HG03558 (cell line): ENCODE measurements around the gene ZACN.

Experiments
- ATAC-seq: cut with Tn5 transposase; IDR thresholded peaks from one replicate; pipeline ENCODE4 v1.9.1; 2021; ENCODE audit warnings: moderate number of reproducible peaks; ENCODE audit not compliant: unreplicated experiment; ENCODE audit errors: extremely low read depth

Gene ZACN

DNA sequence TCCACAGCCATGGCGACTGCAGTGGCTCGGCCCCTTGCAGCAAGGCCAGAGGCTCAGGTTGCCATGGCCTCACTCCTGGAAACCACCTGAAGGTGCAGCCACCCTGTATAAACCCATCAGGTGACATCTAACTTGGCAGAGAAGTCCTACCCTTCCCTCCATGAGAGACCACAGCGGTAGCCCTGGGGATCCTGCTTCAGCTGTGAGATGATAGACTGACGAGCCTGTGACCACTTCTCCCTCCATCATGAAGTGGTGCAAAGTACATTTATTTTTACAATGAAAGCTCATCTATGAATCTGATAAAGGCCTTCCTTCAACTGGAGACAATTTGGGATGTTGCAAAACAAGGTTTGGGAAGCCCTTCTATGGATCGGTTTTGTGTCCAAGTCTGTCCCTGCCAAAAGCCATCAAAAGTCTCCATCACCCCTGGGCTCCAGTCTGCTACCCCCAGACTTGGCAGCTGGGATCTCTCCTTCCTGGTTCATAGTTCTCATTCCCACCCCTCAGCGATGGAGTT is 1.8 kb downstream of the ZACN start:
- ATAC-seq, result no peak

DNA sequence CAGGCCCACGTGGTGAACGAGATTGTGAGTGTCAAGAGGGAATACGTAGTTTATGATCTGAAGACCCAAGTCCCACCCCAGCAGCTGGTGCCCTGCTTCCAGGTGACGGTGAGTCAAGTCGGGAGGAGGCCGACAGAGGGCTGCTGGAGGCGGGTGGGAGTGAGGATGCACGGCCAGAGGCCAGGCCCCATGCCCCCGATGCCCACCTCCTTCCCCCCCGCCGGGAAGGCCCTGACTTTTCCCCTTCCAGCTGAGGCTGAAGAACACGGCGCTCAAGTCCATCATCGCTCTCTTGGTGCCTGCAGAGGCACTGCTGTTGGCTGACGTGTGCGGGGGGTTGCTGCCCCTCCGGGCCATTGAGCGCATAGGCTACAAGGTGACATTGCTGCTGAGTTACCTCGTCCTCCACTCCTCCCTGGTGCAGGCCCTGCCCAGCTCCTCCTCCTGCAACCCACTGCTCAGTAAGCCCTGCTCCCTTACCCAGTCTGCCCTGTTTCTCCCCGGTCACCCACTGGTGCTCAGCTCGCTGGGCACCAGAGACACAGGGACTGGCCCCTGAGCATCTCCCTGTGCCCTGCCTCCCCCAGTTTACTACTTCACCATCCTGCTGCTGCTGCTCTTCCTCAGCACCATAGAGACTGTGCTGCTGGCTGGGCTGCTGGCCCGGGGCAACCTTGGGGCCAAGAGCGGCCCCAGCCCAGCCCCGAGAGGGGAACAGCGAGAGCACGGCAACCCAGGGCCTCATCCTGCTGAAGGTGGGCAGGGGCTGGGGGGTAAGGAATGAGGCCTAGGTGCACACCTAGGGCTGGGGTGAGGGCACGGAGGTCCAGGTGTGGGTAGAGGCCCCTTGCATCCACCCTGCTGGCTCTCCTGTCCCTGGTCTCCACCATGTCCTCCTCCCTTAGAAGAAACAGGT is 2.6 kb downstream of the ZACN start:
- no peak for ATAC-seq

DNA sequence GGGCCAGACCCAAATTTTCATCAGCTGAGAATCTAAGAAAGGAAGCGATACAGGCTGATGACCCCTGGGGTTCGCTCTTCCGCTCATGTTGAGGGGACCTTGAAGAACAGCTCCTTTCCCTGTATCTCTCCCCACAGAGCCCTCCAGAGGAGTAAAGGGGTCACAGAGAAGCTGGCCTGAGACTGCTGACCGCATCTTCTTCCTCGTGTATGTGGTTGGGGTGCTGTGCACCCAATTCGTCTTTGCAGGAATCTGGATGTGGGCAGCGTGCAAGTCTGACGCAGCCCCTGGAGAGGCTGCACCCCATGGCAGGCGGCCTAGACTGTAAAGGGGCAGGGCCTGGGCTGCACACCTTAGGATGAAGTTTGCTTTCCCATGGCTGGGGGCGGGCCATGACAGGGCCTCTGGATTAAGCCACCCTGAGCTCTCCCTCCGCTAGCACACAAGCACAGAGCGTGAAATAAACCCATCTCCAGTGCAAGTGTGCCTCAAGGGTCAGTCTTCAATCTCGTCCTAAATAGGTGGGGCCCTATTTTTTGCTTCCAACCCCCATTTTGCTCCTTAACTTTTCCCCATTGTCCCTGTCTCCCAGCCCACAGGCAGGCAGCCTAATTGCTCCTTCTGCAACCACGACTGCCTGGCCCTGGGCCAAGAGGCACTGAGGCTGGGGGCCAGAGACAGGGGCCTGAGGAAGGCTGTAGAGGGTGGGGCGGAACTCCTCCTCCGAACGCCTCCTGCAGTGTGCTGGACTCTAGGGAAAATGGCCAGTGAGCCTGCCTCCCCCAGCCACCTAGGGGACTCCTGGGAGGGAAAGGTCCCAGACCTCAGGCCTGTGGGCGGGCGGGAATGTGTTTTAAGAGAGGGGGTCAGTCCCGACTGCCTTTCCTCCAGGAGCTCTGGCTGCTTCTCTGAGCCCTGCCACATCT is 3.6 kb downstream of the ZACN start:
- no peak for ATAC-seq

DNA sequence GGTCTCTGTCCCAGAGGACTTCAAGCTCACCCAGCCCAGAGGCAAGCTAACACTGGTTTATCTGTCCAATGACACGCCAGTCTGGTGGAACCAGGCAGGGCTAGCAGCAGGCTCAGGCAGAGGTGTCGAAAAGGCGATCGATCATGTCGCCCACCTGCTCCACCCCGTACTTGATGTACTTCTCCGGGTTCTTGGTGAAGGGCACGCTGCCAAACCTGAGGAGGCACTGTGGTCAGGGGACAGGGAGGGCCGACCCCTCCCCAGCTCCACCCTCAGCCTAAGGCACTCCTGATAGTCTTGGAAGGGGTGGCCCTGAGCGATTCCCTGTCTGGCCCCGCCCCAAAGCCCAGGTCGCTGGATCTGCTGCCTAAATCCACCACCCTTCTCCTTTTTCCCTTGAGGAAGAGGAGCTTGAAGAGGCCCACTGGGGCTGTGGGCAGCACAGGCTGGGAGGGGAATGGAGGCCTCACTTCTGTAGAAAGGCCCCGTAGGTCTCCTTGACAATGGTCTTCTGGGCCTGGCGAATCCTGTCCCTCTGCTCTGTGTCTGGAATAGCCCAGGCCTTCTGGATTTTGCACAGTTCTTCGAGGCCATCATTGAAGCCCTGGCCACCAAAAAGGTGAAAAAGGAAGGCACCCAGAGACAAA is 4.7 kb downstream of the ZACN start:
- no peak for ATAC-seq

DNA sequence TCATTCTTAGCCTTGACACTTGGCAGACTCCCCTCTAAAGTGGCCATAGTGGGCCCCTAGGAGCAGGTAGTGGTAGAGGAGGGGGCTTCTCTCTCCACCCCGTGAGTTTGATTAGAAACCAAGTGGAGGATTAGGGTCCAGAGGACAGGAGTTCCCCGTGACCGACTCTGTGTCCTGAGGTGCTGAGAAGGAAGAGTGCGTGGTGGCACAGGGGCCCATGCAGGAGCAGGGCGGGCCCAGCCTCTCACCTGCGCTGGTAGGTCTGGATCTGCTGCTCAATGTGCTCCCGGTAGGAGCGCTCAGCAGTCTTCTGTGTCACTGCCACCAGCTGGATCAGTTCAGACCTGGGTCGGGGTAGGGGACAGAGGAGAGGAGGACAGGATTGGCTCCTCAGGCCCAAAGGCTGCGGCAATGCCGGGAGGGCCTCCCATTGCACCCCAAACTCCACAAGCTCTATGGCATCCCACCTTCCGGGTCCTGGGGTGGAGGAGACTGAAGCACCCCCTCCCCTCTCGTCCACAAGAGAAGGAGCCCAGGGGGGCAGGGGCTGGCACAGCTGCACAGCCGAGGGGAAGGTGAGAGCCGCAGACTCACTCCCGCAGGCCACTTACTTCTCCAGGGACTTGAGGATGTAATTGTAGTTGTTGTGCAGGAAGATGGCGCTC is 6.2 kb downstream of the ZACN start:
- ATAC-seq, result no peak

DNA sequence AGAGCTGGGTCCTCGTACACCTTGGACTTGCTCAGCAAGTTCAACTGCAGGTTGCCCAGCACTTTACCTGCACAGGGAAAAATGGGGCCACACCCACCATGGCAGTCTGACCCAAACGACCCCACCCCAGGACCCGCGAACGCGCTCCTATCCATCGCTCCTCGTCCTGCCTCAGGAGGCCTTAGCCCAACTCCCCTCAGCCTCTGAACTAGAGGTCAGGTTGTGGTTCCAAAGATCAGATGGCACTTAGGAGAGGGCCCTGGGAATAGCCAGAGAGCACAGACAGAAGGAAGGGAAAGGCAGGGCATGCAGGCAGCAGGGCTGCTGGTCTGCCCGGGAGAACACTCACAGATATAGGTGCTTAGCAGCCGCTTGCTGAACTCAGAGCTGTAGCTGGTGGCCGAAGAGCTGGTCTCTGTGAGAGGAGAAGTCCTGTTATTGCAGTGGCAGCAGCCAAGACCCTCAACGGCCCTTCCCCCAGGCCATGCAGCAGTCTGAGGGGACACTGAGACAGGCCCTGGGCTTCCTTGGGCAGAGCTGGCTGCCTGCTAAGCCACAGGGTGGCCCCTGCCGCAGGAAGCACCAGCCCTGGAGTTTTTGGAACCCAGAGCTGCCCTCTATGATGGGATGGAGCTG is 6.9 kb downstream of the ZACN start:
- ATAC-seq, result no peak

DNA sequence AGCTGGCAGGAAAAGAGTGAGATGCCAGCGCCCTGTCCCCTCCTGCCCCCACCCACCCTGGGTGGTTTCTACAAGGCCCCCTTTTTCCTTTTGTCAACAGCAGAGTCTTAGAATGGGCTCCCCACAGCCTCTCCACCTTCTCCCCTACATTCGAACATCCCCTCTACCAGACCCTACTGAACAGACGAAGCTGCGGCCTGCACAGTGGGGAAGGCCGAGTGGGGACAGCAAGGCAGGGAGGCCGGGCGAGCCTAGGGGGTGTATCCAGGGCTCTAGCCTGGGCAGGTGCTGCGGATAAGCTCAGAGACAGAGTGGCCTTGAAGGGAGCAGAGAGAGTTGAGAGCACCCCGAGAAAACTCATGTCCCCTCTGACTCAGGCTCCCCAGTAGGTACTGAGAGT is 7.4 kb downstream of the ZACN start:
- no peak for ATAC-seq

DNA sequence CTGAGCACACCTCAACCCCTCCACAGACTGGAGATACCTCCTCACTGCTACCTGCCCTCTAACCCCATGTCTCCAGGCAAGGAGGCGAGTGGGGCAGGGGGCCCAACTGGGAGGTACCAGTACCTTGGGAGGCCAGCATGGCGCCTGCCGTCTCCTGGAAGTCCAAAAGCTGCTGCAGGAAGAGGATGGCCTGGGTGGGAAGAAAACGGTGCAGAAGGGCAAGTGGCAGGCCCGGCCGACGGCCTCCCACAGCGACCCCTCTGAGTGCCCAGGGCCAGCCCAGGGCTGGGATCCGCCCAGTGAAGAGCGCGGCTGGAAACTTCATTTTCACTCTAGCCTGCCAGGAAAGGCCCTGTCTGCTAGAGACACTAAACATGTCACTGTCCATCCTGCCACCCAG is 8.5 kb downstream of the ZACN start:
- ATAC-seq, result no peak

DNA sequence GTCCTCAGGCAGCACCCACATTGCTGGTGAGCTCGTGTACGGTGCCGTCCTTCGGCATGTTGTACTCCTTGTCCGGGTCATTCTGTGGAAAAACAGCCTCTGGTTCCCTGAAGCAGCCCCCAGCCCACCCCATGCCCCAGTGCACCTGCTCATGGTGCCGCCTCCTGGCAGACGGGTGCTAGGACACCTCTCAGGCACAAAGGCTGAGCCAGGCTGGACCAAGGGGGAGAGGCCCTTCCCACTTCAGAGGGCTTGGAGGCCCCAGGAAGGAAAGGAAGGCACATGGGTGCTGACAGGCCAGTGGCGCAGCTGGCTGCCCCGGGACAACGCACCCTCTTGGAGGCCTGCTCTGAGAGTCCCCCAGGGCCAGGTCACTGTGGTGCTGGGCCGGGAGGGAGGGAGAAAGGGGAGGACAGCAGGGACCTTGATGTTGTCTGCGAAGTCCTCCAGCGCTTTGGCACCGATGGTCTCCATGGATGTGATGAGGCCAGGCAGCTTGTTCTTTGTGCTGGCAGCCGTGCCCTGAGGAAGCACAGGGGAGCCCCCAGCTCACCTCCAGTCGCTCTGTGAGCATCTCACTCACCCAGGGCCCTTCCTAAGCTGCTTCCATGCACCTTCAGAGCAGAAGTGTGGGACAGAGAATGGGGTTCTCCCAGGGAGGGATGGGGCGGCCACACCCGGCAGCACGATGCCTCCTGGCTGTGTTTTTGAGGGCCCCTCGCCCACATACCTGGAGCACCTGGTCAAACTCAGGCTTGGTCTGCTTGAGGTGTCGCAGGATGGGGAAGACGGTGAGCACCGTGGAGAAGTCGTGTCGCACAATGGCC is 9.3 kb downstream of the ZACN start:
- ATAC-seq, result no peak

DNA sequence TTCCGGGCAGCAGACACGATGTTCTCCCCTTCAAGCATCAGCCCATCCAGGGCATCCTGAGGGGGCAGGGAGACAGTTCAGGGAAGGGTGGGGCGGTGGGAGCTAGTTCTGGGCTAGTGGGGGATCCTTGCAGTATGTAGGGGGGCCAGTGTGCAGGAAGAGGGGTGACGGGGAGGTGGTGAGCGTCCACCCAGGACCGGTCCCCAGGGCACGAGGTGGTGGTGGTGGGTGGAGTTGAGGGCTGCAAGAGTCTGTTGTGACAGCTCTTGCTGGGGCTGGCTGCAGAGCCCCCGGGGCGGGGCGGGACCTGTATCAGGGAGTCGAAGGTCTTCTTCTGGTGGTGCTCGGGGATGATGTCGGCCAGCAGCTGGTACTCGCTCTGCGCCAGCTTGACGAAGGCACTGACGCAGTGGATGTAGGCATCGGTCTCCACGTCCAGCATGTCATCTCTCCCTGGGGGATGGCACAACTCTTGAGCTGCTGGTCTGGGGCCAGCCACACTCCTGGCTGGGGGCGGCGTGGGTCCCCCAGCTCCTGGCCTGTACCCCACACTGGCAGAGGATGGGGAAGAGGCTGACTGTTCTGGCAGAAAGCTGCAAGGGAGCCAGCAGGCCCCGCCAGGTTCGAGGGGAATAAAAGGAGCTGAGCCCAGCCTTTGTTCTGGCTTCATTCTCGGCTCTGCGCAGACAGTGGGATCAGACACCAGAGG is 10.0 kb downstream of the ZACN start:
- no peak for ATAC-seq

DNA sequence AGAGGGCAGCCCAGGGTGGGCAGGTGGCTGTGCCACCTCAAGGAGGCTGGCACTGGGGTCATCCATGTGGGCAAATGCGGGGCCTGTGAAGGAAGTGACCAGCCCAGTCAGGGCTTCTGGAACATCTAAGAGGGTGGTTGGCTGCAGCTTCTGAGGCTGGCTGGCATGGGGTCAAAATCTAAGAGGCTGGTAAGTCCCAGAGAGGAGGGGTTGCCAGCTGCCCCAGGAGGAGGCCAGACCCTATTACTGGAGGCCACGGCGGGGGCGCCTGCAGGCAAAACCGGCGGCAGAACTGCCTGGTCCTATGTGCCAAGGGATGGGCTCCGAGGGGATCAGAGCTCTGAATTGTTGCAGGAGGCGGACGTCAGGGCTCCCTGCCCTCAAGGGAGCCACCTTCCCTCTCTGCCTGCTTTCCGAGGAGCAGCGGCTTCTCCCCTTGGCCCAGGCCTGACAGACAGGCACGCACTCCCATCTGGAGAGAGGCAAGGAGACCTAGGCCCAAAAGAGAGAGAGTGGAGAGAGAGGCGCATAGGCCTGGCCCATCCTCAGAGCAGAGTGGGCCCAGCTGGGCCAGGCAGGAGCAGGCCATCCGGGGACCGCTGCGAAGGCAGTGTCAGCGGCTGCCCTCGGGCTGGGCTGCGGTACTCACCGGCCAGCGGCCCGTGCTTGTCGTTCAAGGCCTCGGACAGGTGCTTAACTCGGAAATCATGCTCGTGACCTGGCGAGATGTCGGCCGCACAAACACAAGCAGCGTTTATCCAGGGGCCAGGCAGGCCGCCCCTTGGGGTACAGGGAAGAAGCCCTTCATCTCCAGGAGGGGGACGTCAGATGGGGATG is 10.9 kb downstream of the ZACN start:
- ATAC-seq, result no peak

DNA sequence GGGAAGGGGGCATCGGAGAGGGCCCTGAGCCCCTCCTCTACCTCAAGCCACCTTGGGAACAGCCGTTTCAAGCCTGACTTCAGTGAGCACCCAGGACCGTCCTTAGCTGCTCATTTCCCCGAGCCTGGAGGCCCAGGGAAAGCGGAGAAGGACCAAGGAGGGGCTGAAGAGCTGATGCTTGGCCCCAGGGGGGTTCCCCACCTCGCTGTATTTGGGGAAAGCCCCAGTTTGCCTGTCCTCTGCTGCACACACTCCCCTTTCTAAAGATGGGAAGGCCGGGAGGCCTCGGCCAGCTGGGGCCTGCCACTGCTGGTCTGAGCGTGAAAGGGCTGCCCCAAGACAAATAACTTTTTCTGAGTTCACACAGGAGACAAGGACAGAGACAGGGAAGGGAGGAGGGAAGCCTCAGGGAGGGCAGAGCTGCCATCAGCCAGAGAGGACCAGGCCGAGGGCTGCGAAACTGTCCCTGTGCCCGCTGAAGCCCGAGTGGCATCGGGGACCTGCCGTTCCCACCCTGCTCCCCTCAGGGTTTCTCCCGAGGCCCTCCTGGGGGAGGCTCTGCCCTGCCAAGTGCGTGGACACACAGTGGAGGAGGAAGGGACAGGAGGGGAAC is 11.6 kb downstream of the ZACN start:
- ATAC-seq, result no peak

DNA sequence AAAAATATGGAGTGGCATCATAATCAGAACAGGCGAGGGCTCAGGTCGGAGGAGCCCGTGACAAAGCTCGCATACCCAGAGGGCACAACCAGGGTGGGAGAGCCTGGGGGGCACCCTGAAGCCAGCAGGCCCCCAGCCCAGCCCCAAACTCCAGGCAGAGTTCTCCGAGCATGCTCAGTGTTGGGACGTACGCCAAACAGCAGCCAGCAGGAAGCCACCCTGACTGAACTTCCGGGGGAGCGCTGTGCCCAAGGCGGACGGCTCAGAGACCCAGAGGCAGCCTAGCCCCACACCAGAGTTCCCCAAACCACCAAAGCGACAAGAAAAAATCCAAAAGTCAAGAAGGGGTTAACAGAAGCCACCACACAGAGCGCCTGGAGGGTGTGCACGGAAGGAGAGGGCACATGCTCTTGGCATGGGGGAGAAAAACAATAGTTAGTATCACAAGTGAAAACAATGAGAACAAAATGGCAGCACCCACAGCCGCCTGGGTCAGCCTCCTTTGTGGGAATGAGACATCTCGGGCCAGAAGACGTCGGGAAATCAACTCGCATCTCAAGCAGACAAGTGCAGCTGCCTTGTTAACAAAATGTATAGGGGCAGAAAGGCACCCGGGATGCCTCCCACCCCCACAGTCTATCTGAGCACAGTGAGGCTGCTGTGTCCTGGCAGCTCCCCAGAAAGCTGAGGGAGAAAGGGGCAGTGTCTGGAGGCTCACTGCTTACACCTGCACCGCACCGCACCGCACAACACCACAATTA is 12.7 kb downstream of the ZACN start:
- no peak for ATAC-seq

DNA sequence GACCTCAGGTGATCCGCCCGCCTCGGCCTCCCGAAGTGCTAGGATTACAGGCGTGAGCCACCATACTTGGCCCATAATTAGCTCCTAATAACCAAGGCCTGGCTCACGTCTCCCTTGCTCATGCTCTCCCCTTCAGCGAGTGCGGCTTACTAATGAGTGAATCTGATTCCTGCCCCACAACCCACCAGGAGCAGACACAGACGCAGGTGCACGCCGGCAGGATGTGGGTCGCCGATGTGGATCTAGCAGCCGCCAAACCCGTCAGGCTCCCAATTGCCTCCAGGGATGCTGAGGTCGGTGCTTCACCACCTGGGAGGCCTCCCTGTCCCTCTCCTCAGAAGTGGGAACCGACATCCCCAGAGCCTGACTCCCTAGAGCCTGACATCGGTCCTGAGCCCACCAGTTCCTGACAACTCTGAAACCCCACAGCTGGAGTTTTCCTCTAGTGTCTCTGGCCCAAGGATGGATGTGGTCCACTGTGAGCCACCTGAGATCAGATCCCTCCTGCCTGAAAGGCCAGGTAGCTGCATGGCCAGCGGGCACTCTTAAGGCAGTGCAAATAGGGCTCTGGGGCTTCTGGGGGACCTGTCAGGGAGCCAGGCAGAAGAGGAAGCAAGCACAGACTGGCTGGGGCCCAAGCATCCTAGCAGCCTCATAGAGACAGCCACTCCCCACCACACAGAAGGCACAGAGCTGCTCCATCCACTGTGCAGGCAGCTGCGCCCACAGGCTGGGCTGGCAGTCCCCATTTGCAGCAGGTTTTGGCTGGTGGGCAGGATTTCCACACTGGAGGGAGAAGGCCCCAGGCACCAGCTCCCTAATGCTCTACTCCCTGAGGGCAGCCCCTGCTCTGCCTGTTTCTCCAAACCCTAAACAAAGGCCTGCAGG is 13.8 kb downstream of the ZACN start:
- ATAC-seq, result no peak

DNA sequence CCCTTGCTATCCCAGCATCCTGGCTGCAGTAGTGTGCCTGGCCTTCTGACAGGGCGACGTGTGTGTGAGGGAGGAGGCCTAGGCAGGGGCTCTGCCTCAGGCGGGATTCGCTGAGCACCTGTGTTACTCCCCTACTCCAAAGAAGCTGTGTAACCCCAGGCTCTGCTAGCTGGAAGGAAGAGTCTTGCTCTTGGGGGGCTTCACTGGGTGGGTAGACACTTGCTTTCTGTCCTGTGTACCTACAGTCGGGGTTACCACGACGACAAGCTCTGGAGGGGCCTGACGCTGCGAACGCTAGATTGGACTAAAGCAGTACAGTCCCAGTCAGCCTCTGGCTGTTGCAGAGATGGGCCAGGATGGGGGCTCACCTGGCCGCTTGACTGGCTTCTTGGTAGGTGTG is 15.1 kb downstream of the ZACN start:
- ATAC-seq, result no peak
